OCI-LY1 (cell line): Measurements from ENCODE around the gene ACSS1.

ENCODE experiments used
- H2AFZ ChIP-seq: fragments of 200-600 bp; sonication (generic), shearing (Covaris generic); 2 replicates; pipeline ENCODE4 v1.6.0; 2014; ENCODE audit warnings: antibody characterized with exemption, mild to moderate bottlenecking, low read length
- H3F3A ChIP-seq: fragments of 200-600 bp; sonication (generic), shearing (Covaris generic); 2 replicates; pipeline ENCODE4 v1.6.0; 2014; ENCODE audit warnings: mild to moderate bottlenecking, antibody characterized with exemption, low read length, moderate library complexity; ENCODE audit not compliant: insufficient read depth
- H3K27ac ChIP-seq: fragments of 200-600 bp; sonication (generic); 2 replicates; pipeline ENCODE4 v1.5.1; 2014; ENCODE audit warnings: low read length, mixed run types, mild to moderate bottlenecking, low read depth; ENCODE audit not compliant: poor library complexity, severe bottlenecking
- H3K27me3 ChIP-seq: fragments of 200-600 bp; sonication (generic); 2 replicates; pipeline ENCODE4 v1.6.0; 2014; ENCODE audit warnings: antibody characterized with exemption, mild to moderate bottlenecking, low read length, moderate library complexity; ENCODE audit not compliant: insufficient read depth
- H3K36me3 ChIP-seq: fragments of 200-600 bp; sonication (generic); 2 replicates; pipeline ENCODE4 v1.6.1; 2014; ENCODE audit warnings: mild to moderate bottlenecking, antibody characterized with exemption, low read length, moderate library complexity, mixed read lengths; ENCODE audit not compliant: insufficient read depth
- H3K4me1 ChIP-seq: fragments of 200-600 bp; sonication (generic); 2 replicates; pipeline ENCODE4 v1.5.1; 2014; ENCODE audit warnings: mild to moderate bottlenecking, low read length, moderate library complexity; ENCODE audit not compliant: insufficient read depth, severe bottlenecking
- H3K4me2 ChIP-seq: fragments of 200-600 bp; sonication (generic), shearing (Covaris generic); 2 replicates; pipeline ENCODE4 v1.6.1; 2014; ENCODE audit warnings: low read length
- H3K4me3 ChIP-seq: fragments of 200-600 bp; sonication (generic); 2 replicates; pipeline ENCODE4 v1.5.1; 2014; ENCODE audit warnings: low read length, low read depth, mild to moderate bottlenecking, mixed read lengths; ENCODE audit not compliant: poor library complexity, severe bottlenecking
- H3K79me2 ChIP-seq: fragments of 200-600 bp; shearing (Covaris generic); 2 replicates; pipeline ENCODE4 v1.6.1; 2016; ENCODE audit warnings: mixed run types, low read length, mixed read lengths; ENCODE audit not compliant: insufficient read depth
- H3K9ac ChIP-seq: fragments of 200-600 bp; sonication (generic), shearing (Covaris generic); 2 replicates; pipeline ENCODE4 v1.6.1; 2014; ENCODE audit warnings: mild to moderate bottlenecking, low read length, mixed read lengths
- H3K9me2 ChIP-seq: fragments of 200-600 bp; sonication (generic), shearing (Covaris generic); 2 replicates; pipeline ENCODE4 v1.6.1; 2014; ENCODE audit warnings: low read depth, mild to moderate bottlenecking, low read length, mixed read lengths
- H3K9me3 ChIP-seq: fragments of 200-600 bp; shearing (Covaris generic); 2 replicates; pipeline ENCODE4 v1.6.1; 2014; ENCODE audit warnings: low read length, mixed read lengths
- H4K20me1 ChIP-seq: fragments of 200-600 bp; sonication (generic), shearing (Covaris generic); 2 replicates; pipeline ENCODE4 v1.6.0; 2016; ENCODE audit warnings: mild to moderate bottlenecking, low read length; ENCODE audit not compliant: insufficient read depth
- CTCF ChIP-seq: fragments of 200-600 bp; sonication (generic), shearing (Covaris generic); IDR thresholded peaks from 2 replicates; pipeline ENCODE4 v1.5.1; 2017; ENCODE audit warnings: mild to moderate bottlenecking, antibody characterized with exemption, low read length, moderate library complexity, mixed read lengths
- EZH2 ChIP-seq: fragments of 200-600 bp; sonication (generic), shearing (Covaris generic); IDR thresholded peaks from 2 replicates; pipeline ENCODE4 v1.8.0; 2017; ENCODE audit warnings: borderline replicate concordance, mixed run types, mild to moderate bottlenecking, antibody characterized with exemption, low read length, moderate library complexity, mixed read lengths

Gene ACSS1

GRCh38 chr20:25030007-25030648 lies 27.8 kb downstream of the ACSS1 start:
- no peaks in the 10 kb centered on the region for H3K9me2 ChIP-seq
- no peak for TF ChIP-seq EZH2
- no peak for TF ChIP-seq CTCF
- H3K9ac ChIP-seq = no peak overlapping the region
- H3K27me3 ChIP-seq = no peaks in the 10 kb centered on the region
- no peaks in the 10 kb centered on the region for H4K20me1 ChIP-seq
- H3K4me1 ChIP-seq = no peaks in the 10 kb centered on the region
- H3K9me3 ChIP-seq = no peaks in the 10 kb centered on the region
- no peak overlapping the region for H3K27ac ChIP-seq
- H3K79me2 ChIP-seq = no peaks in the 10 kb centered on the region
- no peaks in the 10 kb centered on the region for H3K36me3 ChIP-seq
- no peak overlapping the region for H2AFZ ChIP-seq
- H3K4me3 ChIP-seq = no peak overlapping the region
- H3F3A ChIP-seq = no peaks in the 10 kb centered on the region
- H3K4me2 ChIP-seq = no peak overlapping the region

- Histone ChIP-seq H3K36me3 (no peaks in the 10 kb centered on the region), H2AFZ (no peak overlapping the region)
Measured at GRCh38 chr20:25025986-25026605, 31.8 kb downstream of the ACSS1 start.

DNA sequence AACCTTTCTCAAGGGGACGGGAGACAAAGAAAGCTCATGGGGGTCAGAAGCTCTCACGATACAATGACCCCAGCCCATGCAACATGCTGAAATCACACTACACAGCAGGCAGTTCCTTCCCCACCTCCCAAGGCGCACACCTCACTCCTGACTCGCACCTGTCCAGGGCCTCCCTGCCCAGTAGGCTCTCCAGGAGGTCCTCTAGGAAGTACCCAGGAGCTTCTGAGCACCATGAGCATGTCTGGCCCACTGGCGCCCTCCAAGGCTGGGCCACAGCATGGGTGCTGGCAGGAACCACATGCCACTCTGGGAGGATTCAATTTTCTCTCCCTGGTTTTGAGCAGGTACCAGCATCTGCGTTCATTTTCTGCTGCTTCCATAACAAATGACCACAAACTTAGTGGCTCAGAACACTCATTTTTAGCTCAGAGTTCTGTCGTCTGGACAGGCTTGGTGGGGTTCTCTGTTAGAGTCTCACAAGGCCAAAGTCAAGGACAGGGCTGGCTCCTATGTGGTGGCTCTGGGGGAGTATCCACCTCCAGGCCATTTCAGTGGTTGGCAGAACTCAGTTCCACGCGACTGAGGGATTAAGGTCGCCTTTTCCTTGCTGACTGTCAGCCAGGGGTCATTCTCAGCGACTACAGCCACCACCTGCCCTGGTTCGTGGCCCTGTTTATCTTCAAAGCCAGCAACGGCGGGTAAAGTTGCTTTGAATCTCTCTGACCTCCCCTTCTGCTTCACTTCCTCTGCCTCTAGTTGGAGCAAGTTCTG lies 32.7 kb downstream of the ACSS1 start:
- TF ChIP-seq CTCF (no peak), EZH2 (no peak)
- Histone ChIP-seq H3K4me2 (no peak overlapping the region), H3K9ac (no peak overlapping the region), H3K27me3 (no peaks in the 10 kb centered on the region), H3K27ac (no peak overlapping the region), H2AFZ (no peak overlapping the region), H3K9me2 (no peaks in the 10 kb centered on the region), H3K79me2 (no peaks in the 10 kb centered on the region), H4K20me1 (no peaks in the 10 kb centered on the region), H3K9me3 (no peaks in the 10 kb centered on the region), H3K4me3 (no peak overlapping the region), H3K4me1 (no peaks in the 10 kb centered on the region), H3K36me3 (no peaks in the 10 kb centered on the region), H3F3A (no peaks in the 10 kb centered on the region)

More at GRCh38 chr20:25025986-25026605, 31.8 kb downstream of the ACSS1 start:
- TF ChIP-seq CTCF (no peak), EZH2 (no peak)
- Histone ChIP-seq H3K79me2 (no peaks in the 10 kb centered on the region), H3K27ac (no peak overlapping the region), H3K4me3 (no peak overlapping the region), H3K27me3 (no peaks in the 10 kb centered on the region), H4K20me1 (no peaks in the 10 kb centered on the region), H3K9me2 (no peaks in the 10 kb centered on the region), H3K9ac (no peak overlapping the region), H3K4me2 (no peak overlapping the region), H3K4me1 (no peaks in the 10 kb centered on the region), H3F3A (no peaks in the 10 kb centered on the region), H3K9me3 (no peaks in the 10 kb centered on the region)
